ENCODE results near the gene ST6GAL1.
"Not testable (repeated sequence)": the region's sequence is repeated elsewhere in the genome, so short reads cannot be mapped to it uniquely, and the experiment has no call there.

The ST6GAL1 gene

DNA sequence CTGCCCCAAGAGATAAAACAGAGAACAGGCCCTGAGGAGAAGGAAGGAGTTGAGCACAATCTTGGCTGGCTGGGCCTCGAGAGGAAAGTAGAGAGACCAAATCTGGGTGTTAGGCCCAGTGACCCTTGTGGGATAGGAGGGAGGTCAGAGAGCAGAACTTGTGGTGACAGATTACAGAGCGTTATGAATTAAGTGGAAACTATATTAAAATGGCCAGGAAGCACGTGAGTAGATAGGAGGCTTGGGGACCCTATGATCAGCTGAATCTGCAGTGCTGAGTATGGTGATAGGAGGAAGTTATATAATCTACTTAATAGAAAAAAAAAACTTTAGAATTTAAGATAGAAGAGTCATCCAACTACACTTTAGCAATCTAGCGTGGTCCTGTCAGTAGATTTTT lies 30.0 kb downstream of the ST6GAL1 start:
- no peak for TF ChIP-seq CTCF (IDR thresholded peaks at IDR 0.05)
- H3K27ac ChIP-seq: no peak overlapping the region

GRCh38 chr3:186962445-186962844 lies 32.1 kb downstream of the ST6GAL1 start:
- TF ChIP-seq CTCF (IDR thresholded peaks at IDR 0.05) (no peak), ZFX (IDR thresholded peaks at IDR 0.05; ENCODE audit: borderline replicate concordance) (no peak)
- no peak overlapping the region for H3K27ac ChIP-seq

DNA sequence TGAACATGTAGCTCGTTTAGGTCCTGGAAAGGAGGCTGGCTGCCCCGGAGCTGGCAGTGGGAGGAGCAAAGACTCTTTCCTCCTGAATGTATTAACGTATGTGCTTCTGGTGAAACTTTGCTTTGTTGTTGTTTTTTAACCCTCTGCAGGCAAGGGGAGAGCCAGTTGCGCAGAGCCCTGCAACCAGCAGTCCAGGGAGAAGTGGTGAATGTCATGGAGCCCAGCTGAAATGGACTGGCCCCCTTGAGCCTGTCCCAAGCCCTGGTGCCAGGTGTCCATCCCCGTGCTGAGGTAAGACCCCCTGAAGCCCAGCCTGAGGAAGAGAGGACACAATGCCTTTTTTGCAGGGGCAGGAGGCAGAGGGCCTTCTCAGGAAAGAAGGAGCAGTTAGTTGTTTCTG lies 33.3 kb downstream of the ST6GAL1 start:
- H3K27ac ChIP-seq: no peak overlapping the region
- no peak for TF ChIP-seq CTCF (IDR thresholded peaks at IDR 0.05)
- no peak for TF ChIP-seq ZFX (IDR thresholded peaks at IDR 0.05; ENCODE audit: borderline replicate concordance)

DNA sequence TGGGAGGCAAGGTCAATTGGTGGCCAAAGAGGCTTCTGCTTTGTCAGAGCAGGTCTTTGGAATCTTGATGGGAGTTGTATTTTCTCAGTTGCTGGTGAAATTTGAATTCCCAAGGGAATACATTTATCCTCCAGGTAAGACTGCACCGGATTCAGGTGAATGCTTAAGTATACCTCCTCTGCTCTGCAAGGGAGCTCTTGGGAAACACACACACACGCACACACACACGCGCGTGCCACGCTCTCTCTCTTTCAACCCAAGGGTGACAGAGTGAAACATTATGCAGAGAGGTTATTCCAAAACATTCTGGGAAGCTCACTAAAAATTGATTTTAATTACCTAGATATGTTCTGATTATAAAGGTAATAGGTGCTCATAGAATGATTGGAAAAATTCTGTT lies 33.7 kb downstream of the ST6GAL1 start:
- H3K27ac ChIP-seq: no peak overlapping the region
- TF ChIP-seq CTCF (IDR thresholded peaks at IDR 0.05): no peak
- TF ChIP-seq ZFX (IDR thresholded peaks at IDR 0.05; ENCODE audit: borderline replicate concordance): no peak

DNA sequence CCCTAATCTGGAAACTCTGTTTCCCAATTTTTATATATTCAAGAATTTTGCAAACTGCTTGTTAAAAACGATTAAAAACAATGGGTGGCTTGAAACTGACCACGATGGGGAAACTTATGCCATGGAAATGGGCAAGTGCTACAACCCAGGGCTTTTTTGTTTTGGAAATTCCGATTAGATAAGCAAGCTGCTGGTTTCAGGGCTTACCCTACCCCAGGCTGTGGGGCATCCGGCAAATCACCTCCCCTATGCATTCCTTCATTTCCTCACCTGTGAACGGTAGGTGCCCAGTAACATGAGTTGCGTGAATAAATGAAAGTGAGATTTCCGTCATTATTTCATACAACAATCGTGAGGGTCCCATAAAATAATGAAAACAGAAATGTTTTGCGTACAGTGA lies 34.3 kb downstream of the ST6GAL1 start:
- no peak for TF ChIP-seq ZFX (IDR thresholded peaks at IDR 0.05; ENCODE audit: borderline replicate concordance)
- no peak for TF ChIP-seq CTCF (IDR thresholded peaks at IDR 0.05)
- no peak overlapping the region for H3K27ac ChIP-seq

GRCh38 chr3:186965141-186965879 lies 35.0 kb downstream of the ST6GAL1 start:
- H3K27ac ChIP-seq: no peak overlapping the region
- TF ChIP-seq CTCF (IDR thresholded peaks at IDR 0.05) (no peak), ZFX (IDR thresholded peaks at IDR 0.05; ENCODE audit: borderline replicate concordance) (no peak)

DNA sequence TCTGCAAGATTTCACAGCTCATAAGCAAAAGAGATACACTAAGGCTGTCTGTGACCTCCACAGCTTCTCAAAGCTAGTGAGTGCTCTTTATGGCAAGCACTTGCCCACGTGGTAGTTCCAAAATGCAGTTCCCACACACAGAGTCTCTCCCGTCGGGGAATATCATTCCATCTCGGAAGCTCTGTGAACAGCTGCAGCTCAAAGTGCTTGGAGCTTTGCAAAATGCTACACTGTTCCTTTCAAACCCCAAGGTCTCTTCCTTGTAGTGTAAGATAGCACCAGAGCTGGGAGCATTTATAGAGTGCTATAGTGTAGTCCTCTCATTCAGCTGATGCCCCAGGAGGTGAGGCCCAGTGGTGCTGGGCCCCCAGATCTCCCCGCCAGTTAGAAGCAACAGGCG lies 36.1 kb downstream of the ST6GAL1 start:
- no peak for TF ChIP-seq CTCF (IDR thresholded peaks at IDR 0.05)
- no peak for TF ChIP-seq ZFX (IDR thresholded peaks at IDR 0.05; ENCODE audit: borderline replicate concordance)

GRCh38 chr3:186967236-186967635 lies 36.9 kb downstream of the ST6GAL1 start:
- H3K27ac ChIP-seq: not testable (repeated sequence)

More for the DNA sequence above, 36.1 kb downstream of the ST6GAL1 start:
- no peak overlapping the region for H3K27ac ChIP-seq
